Neural crest cell (in vitro differentiated cells): Measurements from ENCODE around the gene FGFR3. TPM values are rescaled to one million over a fixed set of nuclear protein-coding genes. Genes with fewer than 3 reads are reported as not detected.
A peak's percentile ranks its signal among the peaks of the same experiment; 100 is the strongest.

Experiments used
- DNase-seq: peaks from one replicate; pipeline ENCODE4 v3.0.0; 2021; ENCODE audit warnings: low read depth, mixed read lengths, low spot score
- H3K27ac Mint-ChIP-seq: one replicate; pipeline ENCODE4 v1.8.0; 2021; ENCODE audit warnings: mild to moderate bottlenecking, mixed read lengths; ENCODE audit not compliant: unreplicated experiment
- H3K27me3 Mint-ChIP-seq: 2 replicates; pipeline ENCODE4 v1.8.0; 2021; ENCODE audit warnings: low read depth, mild to moderate bottlenecking, mixed read lengths
- H3K36me3 Mint-ChIP-seq: 2 replicates; pipeline ENCODE4 v1.8.0; 2021; ENCODE audit warnings: low read depth, mild to moderate bottlenecking, mixed read lengths
- H3K4me1 Mint-ChIP-seq: 2 replicates; pipeline ENCODE4 v1.8.0; 2021; ENCODE audit warnings: mixed read lengths
- H3K4me3 Mint-ChIP-seq: one replicate; pipeline ENCODE4 v1.8.0; 2021; ENCODE audit warnings: mild to moderate bottlenecking, mixed read lengths
- H3K9me3 Mint-ChIP-seq: 2 replicates; pipeline ENCODE4 v1.8.0; 2021; ENCODE audit warnings: mixed read lengths
- CTCF ChIP-seq: fragments of 200-600 bp; sonication (generic); conservative IDR thresholded peaks from 2 replicates; pipeline ENCODE4 v1.5.0; 2021; ENCODE audit warnings: antibody characterized with exemption, mild to moderate bottlenecking
- total RNA-seq: library from RNA; stranded (reverse); gene quantifications from 2 replicates; pipeline ENCODE4 v1.2.1, GENCODE V29; 2021

FGFR3 gene
- total RNA-seq, 1 donor from 2014 or later: 48.1 TPM

DNA sequence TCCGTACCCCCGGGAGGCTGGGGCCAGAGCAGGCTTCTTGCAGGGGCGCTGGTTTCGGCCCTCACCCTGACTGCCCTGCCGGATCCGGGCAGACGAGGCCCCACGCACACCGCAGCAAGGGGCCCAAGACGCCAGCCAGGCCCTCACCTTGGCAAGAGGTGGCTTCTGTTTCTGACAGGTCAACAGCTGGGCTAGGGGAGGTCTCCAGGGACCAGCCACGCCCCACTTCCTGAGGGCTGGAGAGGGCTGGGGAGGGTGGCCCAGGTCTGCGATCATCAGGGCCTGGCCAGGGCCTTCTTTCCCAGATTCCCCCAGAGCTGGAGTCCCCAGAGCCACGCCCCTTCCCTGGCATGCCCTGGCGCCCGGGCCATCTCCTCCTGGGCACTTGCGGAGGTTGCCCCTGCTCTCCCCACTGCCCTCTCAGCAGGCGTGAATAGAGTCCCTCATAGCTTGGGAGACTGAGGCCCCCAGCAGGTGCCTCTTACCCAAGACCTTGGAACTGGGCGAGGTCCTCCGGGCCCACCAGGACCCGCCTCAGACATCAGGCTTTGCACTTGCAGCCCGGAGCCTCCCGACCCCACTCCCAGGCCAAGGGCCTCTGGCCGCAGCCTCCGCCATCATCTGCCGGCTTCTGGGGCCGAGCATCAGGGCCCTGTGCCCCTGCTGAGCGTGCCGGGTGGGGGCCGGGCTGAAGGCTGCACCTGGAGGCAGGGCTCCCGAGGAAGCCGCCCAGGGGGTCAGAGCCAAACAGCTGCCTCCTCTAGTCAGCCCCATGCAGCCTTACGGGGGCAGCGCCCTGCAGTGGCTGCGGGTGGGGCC, 6.3 kb upstream of the FGFR3 start:
- no peak for TF ChIP-seq CTCF
- H3K27me3 Mint-ChIP-seq: peaks cover 23% of the 10 kb centered on the region
- H3K27ac Mint-ChIP-seq: no peak overlapping the region
- H3K9me3 Mint-ChIP-seq: no peaks in the 10 kb centered on the region
- no peak for DNase-seq
- no peak overlapping the region for H3K4me3 Mint-ChIP-seq
- no peaks in the 10 kb centered on the region for H3K36me3 Mint-ChIP-seq
- H3K4me1 Mint-ChIP-seq: no peaks in the 10 kb centered on the region

DNA sequence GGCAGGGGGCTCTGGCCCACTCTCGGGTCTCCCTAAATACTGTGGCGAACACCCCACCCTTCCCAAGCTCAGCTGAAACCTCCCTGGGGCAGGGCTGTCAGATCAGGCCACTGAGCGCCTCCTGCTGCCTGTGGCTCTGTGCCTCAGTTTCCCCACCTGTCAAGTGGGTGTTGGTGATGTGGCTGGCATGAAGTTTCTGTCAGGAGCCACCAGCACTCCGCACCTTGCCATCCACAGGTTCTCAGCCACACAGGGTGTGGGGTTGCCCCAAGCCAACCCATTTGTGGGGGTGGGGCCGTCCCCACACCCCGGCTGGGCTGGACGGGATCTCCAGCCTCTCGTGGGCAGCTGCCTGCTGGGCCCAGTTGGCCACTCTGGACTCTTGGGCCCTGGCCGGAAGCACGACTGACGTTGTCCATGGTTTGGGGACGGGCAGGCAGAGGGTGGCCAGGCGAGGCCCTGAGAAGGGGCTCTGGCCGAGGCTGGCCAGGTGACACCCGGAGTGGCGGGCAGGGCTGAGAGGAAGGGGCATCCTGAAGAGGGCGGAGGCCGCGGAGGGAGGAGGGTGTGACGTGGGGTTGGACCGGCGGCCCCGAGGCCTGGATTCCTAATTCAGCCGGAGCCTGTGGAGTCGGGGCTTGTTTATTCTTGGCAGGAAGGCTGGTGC, 5.5 kb upstream of the FGFR3 start:
- TF ChIP-seq CTCF: no peak
- Mint-ChIP-seq H3K9me3 (no peaks in the 10 kb centered on the region), H3K4me3 (no peak overlapping the region), H3K27me3 (peaks cover 29% of the 10 kb centered on the region), H3K4me1 (no peaks in the 10 kb centered on the region), H3K27ac (no peak overlapping the region), H3K36me3 (no peaks in the 10 kb centered on the region)
- DNase-seq: no peak

DNA sequence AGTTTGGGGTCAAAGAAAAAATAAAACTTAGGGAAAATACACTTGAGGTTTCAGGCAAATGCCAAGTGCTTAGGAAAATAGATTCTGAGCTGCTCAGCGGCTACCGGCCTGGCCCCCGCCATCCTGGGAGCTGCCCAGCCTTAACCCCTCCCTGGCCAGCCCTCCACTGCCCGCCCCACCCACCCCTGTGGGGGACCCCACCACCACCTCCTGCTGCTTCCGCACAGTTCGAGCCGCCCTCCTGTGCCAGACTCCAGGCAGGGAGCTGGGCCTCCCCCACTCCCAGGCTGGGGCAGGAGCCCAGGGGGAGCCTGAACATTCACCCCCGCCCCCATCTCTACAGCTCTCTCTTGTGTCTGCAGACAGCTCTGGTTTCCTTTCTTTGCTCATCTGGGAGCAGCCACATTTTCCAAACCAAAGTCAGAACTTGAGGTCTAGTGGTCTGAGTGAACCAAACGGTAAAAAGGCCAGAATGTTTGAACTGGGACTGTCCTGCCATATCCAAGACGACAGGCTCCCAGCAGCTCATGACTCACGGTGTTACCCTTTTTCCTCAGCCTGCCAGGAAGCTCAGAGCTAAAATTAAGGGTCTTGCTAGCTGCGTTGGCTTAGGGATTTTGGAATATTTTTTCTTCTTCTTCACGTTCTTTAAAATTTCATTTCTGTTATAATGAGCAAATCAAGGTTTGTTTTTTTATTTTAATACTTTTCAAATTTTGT, 4.7 kb upstream of the FGFR3 start:
- Mint-ChIP-seq H3K4me1 (no peaks in the 10 kb centered on the region), H3K27ac (no peak overlapping the region), H3K27me3 (peaks cover 32% of the 10 kb centered on the region), H3K36me3 (no peaks in the 10 kb centered on the region), H3K4me3 (no peak overlapping the region), H3K9me3 (no peaks in the 10 kb centered on the region)
- no peak for DNase-seq
- TF ChIP-seq CTCF: no peak

DNA sequence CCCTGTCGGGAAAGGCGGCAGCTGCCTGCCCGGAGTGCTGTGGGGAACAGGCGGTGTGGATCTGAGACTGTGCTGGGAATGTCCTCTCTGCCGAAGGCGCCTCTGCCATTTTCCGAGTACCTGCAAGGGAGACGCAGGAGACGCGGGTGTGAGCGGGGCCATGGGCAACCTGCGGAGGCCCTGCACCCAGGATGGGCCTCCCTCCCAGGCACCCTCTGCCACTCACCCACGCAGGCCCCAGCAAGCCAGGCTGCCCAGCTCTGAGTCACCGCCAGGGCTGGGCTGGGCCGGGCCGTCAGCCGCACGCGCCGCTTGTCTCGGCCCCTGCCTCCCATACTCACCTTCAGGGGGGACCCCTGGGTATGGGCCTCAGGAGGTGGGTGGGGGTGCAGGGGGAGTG, 3.5 kb upstream of the FGFR3 start:
- TF ChIP-seq CTCF: no peak
- Mint-ChIP-seq H3K4me1 (no peaks in the 10 kb centered on the region), H3K36me3 (no peaks in the 10 kb centered on the region), H3K27ac (no peak overlapping the region), H3K27me3 (peaks cover 35% of the 10 kb centered on the region), H3K4me3 (no peak overlapping the region), H3K9me3 (no peaks in the 10 kb centered on the region)
- DNase-seq: no peak

DNA sequence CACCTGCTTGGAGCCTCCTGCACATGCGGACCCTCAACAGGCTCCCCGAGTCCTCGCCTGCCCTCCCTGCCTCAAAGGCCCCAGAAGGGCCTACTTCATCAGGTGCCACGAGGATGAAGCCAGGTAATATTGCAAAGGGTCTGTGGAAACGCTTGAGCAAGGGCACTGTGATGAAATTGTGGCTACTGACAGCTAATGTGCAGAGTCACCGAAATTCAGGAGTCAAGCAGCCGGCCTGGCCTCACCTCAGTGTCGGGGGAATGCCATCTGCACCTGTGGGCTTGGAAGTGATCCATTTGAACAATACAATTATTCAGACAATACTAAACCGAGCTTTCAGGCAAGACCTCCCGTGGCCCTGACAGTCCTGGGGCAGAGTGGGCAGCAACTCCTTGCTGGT, 3.1 kb upstream of the FGFR3 start:
- no peak overlapping the region for H3K27ac Mint-ChIP-seq
- no peak for TF ChIP-seq CTCF
- H3K27me3 Mint-ChIP-seq: peaks cover 36% of the 10 kb centered on the region
- no peak for DNase-seq
- H3K36me3 Mint-ChIP-seq: no peaks in the 10 kb centered on the region
- H3K4me3 Mint-ChIP-seq: peak overlapping the region; percentile 77
- no peaks in the 10 kb centered on the region for H3K4me1 Mint-ChIP-seq
- no peaks in the 10 kb centered on the region for H3K9me3 Mint-ChIP-seq
